Amniotic epithelial cell (primary cell): Measurements from ENCODE around the gene CTDP1.

ENCODE experiments used
- DNase-seq: peaks from one replicate; pipeline ENCODE4 v3.0.0-alpha.2; 2010; ENCODE audit warnings: low read depth

The CTDP1 gene

GRCh38 chr18:79798346-79798998 is 118.9 kb downstream of the CTDP1 start:
- DNase-seq: no peak

- peak; percentile 7 for DNase-seq
Observed at GRCh38 chr18:79798999-79799370, 119.4 kb downstream of the CTDP1 start.

- DNase-seq: no peak
Observed at GRCh38 chr18:79799619-79800370, 120.2 kb downstream of the CTDP1 start.

GRCh38 chr18:79800371-79801180 is 121.0 kb downstream of the CTDP1 start:
- no peak for DNase-seq

- no peak for DNase-seq
Observed at GRCh38 chr18:79801217-79801616, 121.6 kb downstream of the CTDP1 start.

GRCh38 chr18:79801641-79802040 is 122.0 kb downstream of the CTDP1 start:
- no peak for DNase-seq

- DNase-seq: no peak
Observed at GRCh38 chr18:79802298-79802697, 122.7 kb downstream of the CTDP1 start.

GRCh38 chr18:79803611-79804051 is 124.0 kb downstream of the CTDP1 start:
- DNase-seq: no peak
